ENCODE measurements around the gene ATP8B1. TPM values are rescaled to one million over a fixed set of nuclear protein-coding genes. Genes with fewer than 3 reads are reported as not detected.

The ATP8B1 gene
- total RNA-seq, 1 experiment from 2014 or later: 1.1 TPM

DNA sequence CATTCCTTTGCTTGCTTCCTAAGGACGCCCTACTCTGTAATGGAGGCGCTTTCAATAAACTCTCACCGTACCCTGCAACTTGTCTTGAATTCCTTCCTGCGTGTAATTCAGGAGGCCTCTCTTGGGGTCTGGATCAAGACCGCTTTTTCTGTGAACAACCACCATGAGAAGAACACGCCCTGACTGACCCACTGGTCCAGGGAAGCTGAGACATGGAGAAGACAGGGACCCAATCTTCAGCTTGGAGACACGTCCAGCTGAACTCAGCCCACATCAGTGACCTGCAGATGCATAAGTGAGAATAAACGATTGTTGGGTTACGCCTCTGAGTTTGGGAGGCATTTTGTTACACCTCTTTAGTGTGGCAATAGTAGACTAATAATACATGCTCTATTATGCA is 173.7 kb downstream of the ATP8B1 start:
- Histone ChIP-seq H3K4me1 (ENCODE audit: insufficient read depth, low read length) (no peaks in the 10 kb centered on the region; the same call in 1 of the 2 replicates), H2BK15ac (ENCODE audit: low read depth, low read length) (no peak overlapping the region), H4K20me1 (ENCODE audit: control insufficient read depth, insufficient read depth, insufficient read length) (no peaks in the 10 kb centered on the region), H2BK20ac (ENCODE audit: low read depth, low read length, poor library complexity, severe bottlenecking) (no peak overlapping the region), H2BK12ac (ENCODE audit: insufficient read length, low read depth, low read length) (no peak overlapping the region), H2AFZ (ENCODE audit: low read length) (no peak overlapping the region), H3K27ac (ENCODE audit: insufficient read length, low read depth, low read length) (no peak overlapping the region), H3K14ac (ENCODE audit: insufficient read depth, low read length) (no peak overlapping the region), H2BK120ac (ENCODE audit: low read depth, low read length, poor library complexity, severe bottlenecking) (no peak overlapping the region), H4K8ac (replicated peaks; ENCODE audit: insufficient read length, low read depth, low read length) (no peak overlapping the region), H2BK5ac (ENCODE audit: insufficient read length, low read length) (no peak overlapping the region), H3K4ac (ENCODE audit: low read depth, low read length) (no peak overlapping the region), H3K18ac (ENCODE audit: insufficient read length, low read depth, low read length) (no peak overlapping the region), H3K9ac (ENCODE audit: extremely low read depth, insufficient read length, low read length) (no peak overlapping the region), H3K56ac (ENCODE audit: insufficient read length, low read depth, low read length) (no peak overlapping the region), H2AK5ac (ENCODE audit: insufficient read length, low read length) (no peak overlapping the region), H4K5ac (ENCODE audit: insufficient read length, low read depth, low read length) (no peak overlapping the region), H4K91ac (ENCODE audit: insufficient read length, low read depth, low read length) (no peak overlapping the region), H3T11ph (ENCODE audit: low read length) (no peak overlapping the region), H3K23me2 (ENCODE audit: insufficient read length, low read depth, low read length, poor library complexity, severe bottlenecking) (no peaks in the 10 kb centered on the region), H3K4me2 (ENCODE audit: insufficient read depth, insufficient read length, low read length) (no peak overlapping the region), H3K27me3 (ENCODE audit: insufficient read depth, low read length) (no peaks in the 10 kb centered on the region), H3K9me3 (ENCODE audit: control insufficient read depth, low read depth, low read length) (no peaks in the 10 kb centered on the region), H3K23ac (ENCODE audit: insufficient read length, low read depth, low read length) (no peak overlapping the region), H3K79me1 (ENCODE audit: insufficient read depth, low read depth, low read length, poor library complexity, severe bottlenecking) (no peaks in the 10 kb centered on the region), H3K79me2 (ENCODE audit: insufficient read depth, low read length) (no peaks in the 10 kb centered on the region)
- Mint-ChIP-seq H3K27ac (no peak overlapping the region), H3K36me3 (ENCODE audit: insufficient read depth in 1 of 3, low read depth in 3 of 3) (peaks cover 5 to 8% (median 5%) of the 10 kb centered on the region in 3 experiments), H3K27me3 (ENCODE audit: low read depth) (no peaks in the 10 kb centered on the region), H3K9me3 (peaks cover 3 to 4% of the 10 kb centered on the region in 2 experiments; a peak in 3 of 5 replicates), H3K4me3 (peak overlapping the region; percentile 89 to 94; a peak in 3 of 5 replicates), H3K4me1 (peaks cover 9 to 13% of the 10 kb centered on the region in 2 experiments)
- TF ChIP-seq, protein P1, sequence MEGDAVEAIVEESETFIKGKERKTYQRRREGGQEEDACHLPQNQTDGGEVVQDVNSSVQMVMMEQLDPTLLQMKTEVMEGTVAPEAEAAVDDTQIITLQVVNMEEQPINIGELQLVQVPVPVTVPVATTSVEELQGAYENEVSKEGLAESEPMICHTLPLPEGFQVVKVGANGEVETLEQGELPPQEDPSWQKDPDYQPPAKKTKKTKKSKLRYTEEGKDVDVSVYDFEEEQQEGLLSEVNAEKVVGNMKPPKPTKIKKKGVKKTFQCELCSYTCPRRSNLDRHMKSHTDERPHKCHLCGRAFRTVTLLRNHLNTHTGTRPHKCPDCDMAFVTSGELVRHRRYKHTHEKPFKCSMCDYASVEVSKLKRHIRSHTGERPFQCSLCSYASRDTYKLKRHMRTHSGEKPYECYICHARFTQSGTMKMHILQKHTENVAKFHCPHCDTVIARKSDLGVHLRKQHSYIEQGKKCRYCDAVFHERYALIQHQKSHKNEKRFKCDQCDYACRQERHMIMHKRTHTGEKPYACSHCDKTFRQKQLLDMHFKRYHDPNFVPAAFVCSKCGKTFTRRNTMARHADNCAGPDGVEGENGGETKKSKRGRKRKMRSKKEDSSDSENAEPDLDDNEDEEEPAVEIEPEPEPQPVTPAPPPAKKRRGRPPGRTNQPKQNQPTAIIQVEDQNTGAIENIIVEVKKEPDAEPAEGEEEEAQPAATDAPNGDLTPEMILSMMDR (conservative IDR thresholded peaks at IDR 0.05): no peak
- WGBS (ENCODE audit: extremely low coverage, insufficient read length, low lambda C conversion rate): no CpG with 5 or more reads among the region's 9 CpGs
- DNase-seq: no peak

All from H9 (cell line).